Lung (tissue), 12 donors: ENCODE data around the gene ZFYVE21. TPM values are rescaled to one million over a fixed set of nuclear protein-coding genes. Genes with fewer than 3 reads are reported as not detected.
A peak's percentile ranks its signal among the peaks of the same experiment; 100 is the strongest.

Source experiments
- ATAC-seq: fragments of 200-7000 bp; cut with Tn5 transposase; one replicate; pipeline ENCODE4 v1.9.1; 2020; ENCODE audit warnings: moderate number of reproducible peaks; ENCODE audit not compliant: insufficient read depth, low FRiP score
- DNase-seq, 3 donors: peaks; one replicate each; pipeline ENCODE4 v3.0.0-alpha.2; 2013 to 2017
- H3K27ac ChIP-seq, 2 donors: one replicate each; pipeline ENCODE4 v1.5.1; 2013; ENCODE audit warnings: mild to moderate bottlenecking in 2 of 2, moderate library complexity in 2 of 2, control low read depth in 1 of 2, inconsistent platforms in 1 of 2, low read depth in 1 of 2, low read length in 1 of 2
- H3K27me3 ChIP-seq, 3 donors: one replicate each; pipeline ENCODE4 v1.5.1; 2013; ENCODE audit warnings: low read length in 2 of 3; ENCODE audit not compliant: control insufficient read depth in 3 of 3, insufficient read depth in 3 of 3
- H3K36me3 ChIP-seq, 4 donors: one replicate each; pipeline ENCODE4 v1.5.1; 2013; ENCODE audit warnings: low read length in 4 of 4, mild to moderate bottlenecking in 1 of 4, moderate library complexity in 1 of 4; ENCODE audit not compliant: control insufficient read depth in 4 of 4, insufficient read depth in 4 of 4
- H3K4me1 ChIP-seq, 5 donors: one replicate each; pipeline ENCODE4 v1.5.1; 2013; ENCODE audit warnings: low read length in 5 of 5, mild to moderate bottlenecking in 2 of 5, moderate library complexity in 1 of 5; ENCODE audit not compliant: control insufficient read depth in 5 of 5, insufficient read depth in 5 of 5
- H3K4me3 ChIP-seq: one replicate; pipeline ENCODE4 v1.5.1; 2013; ENCODE audit warnings: mild to moderate bottlenecking, control low read depth, moderate library complexity
- H3K9ac ChIP-seq, 2 donors: one replicate each; pipeline ENCODE4 v1.5.1; 2013; ENCODE audit warnings: low read length in 2 of 2, control low read depth in 1 of 2; ENCODE audit not compliant: insufficient read depth in 1 of 2
- H3K9me3 ChIP-seq, 4 donors: one replicate each; pipeline ENCODE4 v1.5.1; 2013; ENCODE audit warnings: low read length in 3 of 4, mild to moderate bottlenecking in 1 of 4, moderate library complexity in 1 of 4; ENCODE audit not compliant: control insufficient read depth in 4 of 4, insufficient read depth in 3 of 4
- WGBS, 2 donors: extraction: QIAGEN DNeasy Blood & Tissue Kit; methylation state at CpG; one replicate each; pipeline ENCODE4 v1.1.7; 2013; 5-methylcytosine and 5-hydroxymethylcytosine counted together
- polyA plus RNA-seq, 2 donors: library from polyadenylated mRNA; stranded (reverse); fragments of 200-250 nt; gene quantifications; one replicate each; pipeline ENCODE4 v1.2.1, GENCODE V29; 2013
- total RNA-seq, 2 donors: library from RNA; depleted of rRNA in 1 of 2; stranded (reverse); fragments of >200 nt in 1 of 2; gene quantifications; one replicate each; pipeline ENCODE4 v1.2.1, GENCODE V29; 2014 to 2021
- TF ChIP-seq, protein P1 (sequence below): IDR thresholded peaks from 2 replicates; pipeline ENCODE4 v1.5.1; 2012; ENCODE audit warnings: mild to moderate bottlenecking; ENCODE audit errors: control extremely low read depth, extremely low read depth
- donor health status: control.
- donor health status: control.
- donor health status: Bipolar disorder and iron deficiency.
- donor health status: healthy.
- donor health status: DM: yes; HTN: yes; CAD: no.

Gene ZFYVE21
- total and polyA plus RNA-seq, 4 donors: 39.4 to 68.3 (median 47.5) TPM

- TF ChIP-seq, protein P1, sequence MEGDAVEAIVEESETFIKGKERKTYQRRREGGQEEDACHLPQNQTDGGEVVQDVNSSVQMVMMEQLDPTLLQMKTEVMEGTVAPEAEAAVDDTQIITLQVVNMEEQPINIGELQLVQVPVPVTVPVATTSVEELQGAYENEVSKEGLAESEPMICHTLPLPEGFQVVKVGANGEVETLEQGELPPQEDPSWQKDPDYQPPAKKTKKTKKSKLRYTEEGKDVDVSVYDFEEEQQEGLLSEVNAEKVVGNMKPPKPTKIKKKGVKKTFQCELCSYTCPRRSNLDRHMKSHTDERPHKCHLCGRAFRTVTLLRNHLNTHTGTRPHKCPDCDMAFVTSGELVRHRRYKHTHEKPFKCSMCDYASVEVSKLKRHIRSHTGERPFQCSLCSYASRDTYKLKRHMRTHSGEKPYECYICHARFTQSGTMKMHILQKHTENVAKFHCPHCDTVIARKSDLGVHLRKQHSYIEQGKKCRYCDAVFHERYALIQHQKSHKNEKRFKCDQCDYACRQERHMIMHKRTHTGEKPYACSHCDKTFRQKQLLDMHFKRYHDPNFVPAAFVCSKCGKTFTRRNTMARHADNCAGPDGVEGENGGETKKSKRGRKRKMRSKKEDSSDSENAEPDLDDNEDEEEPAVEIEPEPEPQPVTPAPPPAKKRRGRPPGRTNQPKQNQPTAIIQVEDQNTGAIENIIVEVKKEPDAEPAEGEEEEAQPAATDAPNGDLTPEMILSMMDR: no peak
These were observed 5.8 kb upstream of the ZFYVE21 start for GRCh38 chr14:103709814-103710213.

GRCh38 chr14:103710771-103711377, 4.7 kb upstream of the ZFYVE21 start:
- H3K4me1 ChIP-seq: peaks cover 0 to 24% (median 9%) of the 10 kb centered on the region in 5 donors
- peaks cover 0 to 10% (median 5%) of the 10 kb centered on the region in 4 donors for H3K36me3 ChIP-seq
- TF ChIP-seq, protein P1: no peak
- no peak for DNase-seq
- 48 to 67% methylated on average over 9 of the region's 9 CpGs for WGBS, 2 donors
- H3K27ac ChIP-seq: no peak overlapping the region
- no peak for ATAC-seq
- H3K27me3 ChIP-seq: no peaks in the 10 kb centered on the region
- H3K4me3 ChIP-seq: no peak overlapping the region
- H3K9me3 ChIP-seq: no peaks in the 10 kb centered on the region
- no peak overlapping the region for H3K9ac ChIP-seq

More at GRCh38 chr14:103709814-103710213, 5.8 kb upstream of the ZFYVE21 start:
- Histone ChIP-seq H3K9ac (no peak overlapping the region), H3K27ac (no peak overlapping the region), H3K4me1 (peaks cover 0 to 26% (median 9%) of the 10 kb centered on the region in 5 donors), H3K9me3 (no peaks in the 10 kb centered on the region), H3K27me3 (no peaks in the 10 kb centered on the region), H3K4me3 (no peak overlapping the region), H3K36me3 (peaks cover 0 to 13% (median 6%) of the 10 kb centered on the region in 4 donors)
- DNase-seq: no peak
- WGBS, 2 donors: 91 to 95% methylated on average over 15 of the region's 15 CpGs
- no peak for ATAC-seq

DNA sequence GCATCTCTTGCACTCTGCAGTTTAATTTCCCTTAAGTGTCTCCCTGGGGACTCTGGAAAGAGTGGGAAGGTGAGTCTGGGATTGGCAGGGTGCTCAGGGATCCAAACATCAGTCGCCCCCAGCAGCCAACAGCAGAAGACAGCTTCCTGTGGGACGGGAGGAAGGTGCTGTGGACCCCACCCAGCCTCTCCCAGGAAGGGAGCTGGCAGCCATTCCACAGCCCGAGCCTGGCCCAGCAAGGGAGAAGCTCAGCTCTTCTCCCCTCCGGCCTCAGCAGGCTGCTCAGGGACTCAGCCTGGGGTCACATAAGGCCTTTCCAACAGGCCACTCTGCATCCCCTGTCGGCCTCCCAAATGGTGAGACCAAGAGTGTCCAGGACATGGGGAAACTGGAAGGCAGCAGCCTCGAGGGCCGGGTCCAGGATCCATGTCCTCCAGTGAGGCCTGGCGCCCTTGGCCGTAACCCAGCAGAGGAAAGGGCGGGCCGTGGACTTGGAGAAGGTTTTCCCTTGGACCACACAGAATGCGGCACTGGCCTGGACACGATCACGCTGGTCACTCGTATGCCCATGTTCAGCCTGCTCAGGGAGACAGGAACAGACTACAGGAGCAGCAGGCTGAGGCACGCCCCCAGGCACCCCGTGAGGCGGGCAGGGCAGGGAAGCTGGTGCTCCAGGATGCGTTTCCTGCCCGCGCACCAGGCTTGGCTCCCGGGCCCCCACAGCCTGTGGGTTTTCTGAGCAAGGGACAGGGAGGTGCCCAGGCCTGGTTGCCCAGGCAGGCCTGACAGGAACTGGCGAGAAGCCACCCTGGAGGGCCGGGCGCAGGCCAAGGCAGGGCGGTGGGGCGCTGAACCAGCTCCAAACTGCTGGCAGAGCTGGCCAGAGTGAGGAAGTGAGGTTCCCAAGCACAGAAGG, 3.8 kb upstream of the ZFYVE21 start:
- ATAC-seq (no peak), DNase-seq (no peak)
- Histone ChIP-seq H3K36me3 (peaks cover 0 to 8% (median 3%) of the 10 kb centered on the region in 4 donors), H3K4me1 (peaks cover 0 to 24% (median 9%) of the 10 kb centered on the region in 5 donors), H3K27ac (peak overlapping the region; percentile 5 to 76), H3K9me3 (no peaks in the 10 kb centered on the region), H3K27me3 (no peaks in the 10 kb centered on the region), H3K4me3 (no peak overlapping the region), H3K9ac (no peak overlapping the region)
- WGBS, 2 donors: 46 to 62% methylated on average over 25 to 27 of the region's 27 CpGs
- TF ChIP-seq, protein P1: no peak
